ENCODE results near the gene ZPBP2. TPM values are rescaled to one million over a fixed set of nuclear protein-coding genes. Genes with fewer than 3 reads are reported as not detected.

The ZPBP2 gene
- total RNA-seq, 1 experiment from 2014 or later = not detected

DNA sequence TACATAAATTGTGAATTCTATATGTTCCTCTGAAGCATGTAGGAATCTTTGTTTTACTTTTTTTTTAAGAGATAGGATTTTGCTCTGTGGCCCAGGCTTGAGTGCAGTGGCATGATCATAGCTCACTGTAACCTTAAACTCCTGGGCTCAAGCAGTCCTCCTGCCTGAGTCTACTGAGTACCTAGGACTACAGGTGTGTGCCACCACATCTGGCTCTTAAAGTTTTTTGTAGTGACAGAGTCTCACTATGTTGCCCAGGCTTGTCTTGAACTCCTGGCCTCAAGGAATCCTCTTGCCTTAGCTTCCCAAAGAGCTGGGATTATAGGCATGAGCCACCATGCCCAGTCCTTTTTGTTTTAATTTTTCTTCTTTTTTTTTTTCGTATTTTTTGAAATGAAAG is 29.2 kb upstream of the ZPBP2 start:
- Histone ChIP-seq H3K4me3 (replicated peaks in 1 of 2; ENCODE audit: low read depth in 1 of 2, low read length in 2 of 2) (no peak overlapping the region), H2AFZ (ENCODE audit: low read depth, low read length, poor library complexity, severe bottlenecking) (no peak overlapping the region), H3K4me2 (ENCODE audit: low read length) (no peak overlapping the region), H3K9ac (ENCODE audit: low read length) (no peak overlapping the region), H3K9me3 (ENCODE audit: control insufficient read depth in 1 of 2, insufficient read depth in 1 of 2, low read depth in 1 of 2, low read length in 2 of 2) (0 out of 4 replicates have a peak, but pooled peaks cover 0 to 4% of the 10 kb centered on the region in 2 experiments), H3K27ac (ENCODE audit: low read depth, low read length) (no peak overlapping the region), H3K9me2 (ENCODE audit: insufficient read depth) (no peaks in the 10 kb centered on the region), H3K4me1 (ENCODE audit: control insufficient read depth in 1 of 2, insufficient read depth in 2 of 2, low read length in 2 of 2) (no peaks in the 10 kb centered on the region), H3K79me2 (ENCODE audit: insufficient read depth, low read length) (no peaks in the 10 kb centered on the region), H3K36me3 (ENCODE audit: control insufficient read depth in 1 of 2, insufficient read depth in 2 of 2, low read length in 2 of 2) (no peaks in the 10 kb centered on the region), H4K20me1 (ENCODE audit: insufficient read depth) (no peaks in the 10 kb centered on the region), H3K27me3 (ENCODE audit: insufficient read depth, low read length) (no peaks in the 10 kb centered on the region)
- ATAC-seq = no peak
- no peak for DNase-seq (ENCODE audit: low read depth, low spot score)
- intact Hi-C loops (cut with micrococcal nuclease) = no loop called here
- RAD21 ChIA-PET (ENCODE audit: low non-redundant PET in 1 of 2, low total read pairs in 2 of 2, uncharacterized antibody in 2 of 2, unreplicated experiment in 2 of 2) = no interaction called here
- POLR2A ChIA-PET = no interaction called here
- no peak for TF ChIP-seq ZNF274 (IDR thresholded peaks at IDR 0.05; ENCODE audit: low read depth, low read length)
- TF ChIP-seq POLR2A (IDR thresholded peaks at IDR 0.05; ENCODE audit: borderline replicate concordance, extremely low read depth, insufficient read depth, insufficient read length) = no peak
- TF ChIP-seq, protein P1, sequence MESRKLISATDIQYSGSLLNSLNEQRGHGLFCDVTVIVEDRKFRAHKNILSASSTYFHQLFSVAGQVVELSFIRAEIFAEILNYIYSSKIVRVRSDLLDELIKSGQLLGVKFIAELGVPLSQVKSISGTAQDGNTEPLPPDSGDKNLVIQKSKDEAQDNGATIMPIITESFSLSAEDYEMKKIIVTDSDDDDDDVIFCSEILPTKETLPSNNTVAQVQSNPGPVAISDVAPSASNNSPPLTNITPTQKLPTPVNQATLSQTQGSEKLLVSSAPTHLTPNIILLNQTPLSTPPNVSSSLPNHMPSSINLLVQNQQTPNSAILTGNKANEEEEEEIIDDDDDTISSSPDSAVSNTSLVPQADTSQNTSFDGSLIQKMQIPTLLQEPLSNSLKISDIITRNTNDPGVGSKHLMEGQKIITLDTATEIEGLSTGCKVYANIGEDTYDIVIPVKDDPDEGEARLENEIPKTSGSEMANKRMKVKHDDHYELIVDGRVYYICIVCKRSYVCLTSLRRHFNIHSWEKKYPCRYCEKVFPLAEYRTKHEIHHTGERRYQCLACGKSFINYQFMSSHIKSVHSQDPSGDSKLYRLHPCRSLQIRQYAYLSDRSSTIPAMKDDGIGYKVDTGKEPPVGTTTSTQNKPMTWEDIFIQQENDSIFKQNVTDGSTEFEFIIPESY (IDR thresholded peaks at IDR 0.05; ENCODE audit: extremely low read depth, insufficient replicate concordance, low read length) = no peak
- TF ChIP-seq EZH2 (IDR thresholded peaks at IDR 0.05) = no peak
- no peak for TF ChIP-seq CBX3 (IDR thresholded peaks at IDR 0.05; ENCODE audit: low read depth)
- TF ChIP-seq ELF1 (IDR thresholded peaks at IDR 0.05; ENCODE audit: borderline replicate concordance, low read depth) = no peak
- TF ChIP-seq FOSL1 (IDR thresholded peaks at IDR 0.05; ENCODE audit: low read depth) = no peak
- no peak for TF ChIP-seq RAD21 (IDR thresholded peaks at IDR 0.05; ENCODE audit: low read depth)
- no peak for TF ChIP-seq TCF7L2 (IDR thresholded peaks at IDR 0.05; ENCODE audit: borderline replicate concordance, extremely low read depth, insufficient read depth, insufficient read length)
- TF ChIP-seq SP1 (IDR thresholded peaks at IDR 0.05; ENCODE audit: low read depth) = no peak
- no peak for TF ChIP-seq JUND (IDR thresholded peaks at IDR 0.05)
- TF ChIP-seq POLR2AphosphoS5 (IDR thresholded peaks at IDR 0.05; ENCODE audit: low read depth, low read length) = no peak
- TF ChIP-seq, protein P2, sequence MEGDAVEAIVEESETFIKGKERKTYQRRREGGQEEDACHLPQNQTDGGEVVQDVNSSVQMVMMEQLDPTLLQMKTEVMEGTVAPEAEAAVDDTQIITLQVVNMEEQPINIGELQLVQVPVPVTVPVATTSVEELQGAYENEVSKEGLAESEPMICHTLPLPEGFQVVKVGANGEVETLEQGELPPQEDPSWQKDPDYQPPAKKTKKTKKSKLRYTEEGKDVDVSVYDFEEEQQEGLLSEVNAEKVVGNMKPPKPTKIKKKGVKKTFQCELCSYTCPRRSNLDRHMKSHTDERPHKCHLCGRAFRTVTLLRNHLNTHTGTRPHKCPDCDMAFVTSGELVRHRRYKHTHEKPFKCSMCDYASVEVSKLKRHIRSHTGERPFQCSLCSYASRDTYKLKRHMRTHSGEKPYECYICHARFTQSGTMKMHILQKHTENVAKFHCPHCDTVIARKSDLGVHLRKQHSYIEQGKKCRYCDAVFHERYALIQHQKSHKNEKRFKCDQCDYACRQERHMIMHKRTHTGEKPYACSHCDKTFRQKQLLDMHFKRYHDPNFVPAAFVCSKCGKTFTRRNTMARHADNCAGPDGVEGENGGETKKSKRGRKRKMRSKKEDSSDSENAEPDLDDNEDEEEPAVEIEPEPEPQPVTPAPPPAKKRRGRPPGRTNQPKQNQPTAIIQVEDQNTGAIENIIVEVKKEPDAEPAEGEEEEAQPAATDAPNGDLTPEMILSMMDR (IDR thresholded peaks at IDR 0.05 in 2 of 3, conservative IDR thresholded peaks at IDR 0.05 in 1 of 3; ENCODE audit: borderline replicate concordance in 1 of 3, insufficient read depth in 1 of 3, low read depth in 2 of 3, low read length in 2 of 3) = no peak
- no peak for TF ChIP-seq CEBPB (IDR thresholded peaks at IDR 0.05; ENCODE audit: low read depth)
- TF ChIP-seq ZFX (IDR thresholded peaks at IDR 0.05) = no peak
- TF ChIP-seq YY1 (IDR thresholded peaks at IDR 0.05; ENCODE audit: extremely low read depth, insufficient replicate concordance, low read depth, low read length) = no peak
- no peak for TF ChIP-seq SRF (IDR thresholded peaks at IDR 0.05; ENCODE audit: low read depth)
- TF ChIP-seq, protein P3, sequence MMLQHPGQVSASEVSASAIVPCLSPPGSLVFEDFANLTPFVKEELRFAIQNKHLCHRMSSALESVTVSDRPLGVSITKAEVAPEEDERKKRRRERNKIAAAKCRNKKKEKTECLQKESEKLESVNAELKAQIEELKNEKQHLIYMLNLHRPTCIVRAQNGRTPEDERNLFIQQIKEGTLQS (IDR thresholded peaks at IDR 0.05) = no peak
- TF ChIP-seq, protein P4, sequence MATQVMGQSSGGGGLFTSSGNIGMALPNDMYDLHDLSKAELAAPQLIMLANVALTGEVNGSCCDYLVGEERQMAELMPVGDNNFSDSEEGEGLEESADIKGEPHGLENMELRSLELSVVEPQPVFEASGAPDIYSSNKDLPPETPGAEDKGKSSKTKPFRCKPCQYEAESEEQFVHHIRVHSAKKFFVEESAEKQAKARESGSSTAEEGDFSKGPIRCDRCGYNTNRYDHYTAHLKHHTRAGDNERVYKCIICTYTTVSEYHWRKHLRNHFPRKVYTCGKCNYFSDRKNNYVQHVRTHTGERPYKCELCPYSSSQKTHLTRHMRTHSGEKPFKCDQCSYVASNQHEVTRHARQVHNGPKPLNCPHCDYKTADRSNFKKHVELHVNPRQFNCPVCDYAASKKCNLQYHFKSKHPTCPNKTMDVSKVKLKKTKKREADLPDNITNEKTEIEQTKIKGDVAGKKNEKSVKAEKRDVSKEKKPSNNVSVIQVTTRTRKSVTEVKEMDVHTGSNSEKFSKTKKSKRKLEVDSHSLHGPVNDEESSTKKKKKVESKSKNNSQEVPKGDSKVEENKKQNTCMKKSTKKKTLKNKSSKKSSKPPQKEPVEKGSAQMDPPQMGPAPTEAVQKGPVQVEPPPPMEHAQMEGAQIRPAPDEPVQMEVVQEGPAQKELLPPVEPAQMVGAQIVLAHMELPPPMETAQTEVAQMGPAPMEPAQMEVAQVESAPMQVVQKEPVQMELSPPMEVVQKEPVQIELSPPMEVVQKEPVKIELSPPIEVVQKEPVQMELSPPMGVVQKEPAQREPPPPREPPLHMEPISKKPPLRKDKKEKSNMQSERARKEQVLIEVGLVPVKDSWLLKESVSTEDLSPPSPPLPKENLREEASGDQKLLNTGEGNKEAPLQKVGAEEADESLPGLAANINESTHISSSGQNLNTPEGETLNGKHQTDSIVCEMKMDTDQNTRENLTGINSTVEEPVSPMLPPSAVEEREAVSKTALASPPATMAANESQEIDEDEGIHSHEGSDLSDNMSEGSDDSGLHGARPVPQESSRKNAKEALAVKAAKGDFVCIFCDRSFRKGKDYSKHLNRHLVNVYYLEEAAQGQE (IDR thresholded peaks at IDR 0.05; ENCODE audit: low read depth) = no peak
- TF ChIP-seq SIN3A (IDR thresholded peaks at IDR 0.05; ENCODE audit: low read depth) = no peak
- CTCF ChIA-PET = no interaction called here
- BruUV-seq (replicated peaks) = no TSS peak

All from HCT116 (cell line).